ENCODE results near the gene SLAMF7. TPM values are rescaled to one million over a fixed set of nuclear protein-coding genes. Genes with fewer than 3 reads are reported as not detected.

SLAMF7 gene
- total and polyA plus RNA-seq, 11 donors = 0.21 to 28.0 (median 0.34) TPM; not detected in 4

DNA sequence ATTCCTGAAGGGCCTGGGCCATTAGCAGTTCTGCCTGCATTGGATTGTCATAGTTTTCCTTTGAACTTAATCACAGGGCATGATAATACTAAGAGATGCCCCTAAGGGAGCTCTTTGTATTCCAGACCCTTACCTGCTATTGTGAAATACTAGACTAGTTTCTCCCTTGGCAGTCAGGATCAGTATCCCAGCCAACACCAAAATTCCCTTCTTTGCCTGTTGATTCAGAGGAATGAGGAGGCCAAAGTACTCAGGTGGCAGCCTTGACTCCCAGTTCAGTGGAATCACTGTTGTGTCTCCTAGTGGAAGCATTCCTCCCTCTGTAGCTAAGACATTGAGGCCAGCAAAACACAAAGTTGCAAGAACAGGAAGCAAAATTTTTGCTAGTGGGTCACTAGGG lies 20.7 kb downstream of the SLAMF7 start:
- no peaks in the 10 kb centered on the region for H3K27me3 ChIP-seq
- peaks cover 0 to 4% (median 0%) of the 10 kb centered on the region in 12 donors for H3K4me1 ChIP-seq
- no peak for ATAC-seq
- DNase-seq = no peak
- H3K4me3 ChIP-seq = no peak overlapping the region
- H3K9me3 ChIP-seq = no peaks in the 10 kb centered on the region
- TF ChIP-seq, protein P1, sequence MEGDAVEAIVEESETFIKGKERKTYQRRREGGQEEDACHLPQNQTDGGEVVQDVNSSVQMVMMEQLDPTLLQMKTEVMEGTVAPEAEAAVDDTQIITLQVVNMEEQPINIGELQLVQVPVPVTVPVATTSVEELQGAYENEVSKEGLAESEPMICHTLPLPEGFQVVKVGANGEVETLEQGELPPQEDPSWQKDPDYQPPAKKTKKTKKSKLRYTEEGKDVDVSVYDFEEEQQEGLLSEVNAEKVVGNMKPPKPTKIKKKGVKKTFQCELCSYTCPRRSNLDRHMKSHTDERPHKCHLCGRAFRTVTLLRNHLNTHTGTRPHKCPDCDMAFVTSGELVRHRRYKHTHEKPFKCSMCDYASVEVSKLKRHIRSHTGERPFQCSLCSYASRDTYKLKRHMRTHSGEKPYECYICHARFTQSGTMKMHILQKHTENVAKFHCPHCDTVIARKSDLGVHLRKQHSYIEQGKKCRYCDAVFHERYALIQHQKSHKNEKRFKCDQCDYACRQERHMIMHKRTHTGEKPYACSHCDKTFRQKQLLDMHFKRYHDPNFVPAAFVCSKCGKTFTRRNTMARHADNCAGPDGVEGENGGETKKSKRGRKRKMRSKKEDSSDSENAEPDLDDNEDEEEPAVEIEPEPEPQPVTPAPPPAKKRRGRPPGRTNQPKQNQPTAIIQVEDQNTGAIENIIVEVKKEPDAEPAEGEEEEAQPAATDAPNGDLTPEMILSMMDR (IDR thresholded peaks at IDR 0.05) = no peak
- TF ChIP-seq POLR2A (IDR thresholded peaks at IDR 0.05) = no peak
- intact Hi-C loops (cut with DNase I) = no loop called here
- no peaks in the 10 kb centered on the region for H3K36me3 ChIP-seq
- H3K27ac ChIP-seq = no peak overlapping the region

DNA sequence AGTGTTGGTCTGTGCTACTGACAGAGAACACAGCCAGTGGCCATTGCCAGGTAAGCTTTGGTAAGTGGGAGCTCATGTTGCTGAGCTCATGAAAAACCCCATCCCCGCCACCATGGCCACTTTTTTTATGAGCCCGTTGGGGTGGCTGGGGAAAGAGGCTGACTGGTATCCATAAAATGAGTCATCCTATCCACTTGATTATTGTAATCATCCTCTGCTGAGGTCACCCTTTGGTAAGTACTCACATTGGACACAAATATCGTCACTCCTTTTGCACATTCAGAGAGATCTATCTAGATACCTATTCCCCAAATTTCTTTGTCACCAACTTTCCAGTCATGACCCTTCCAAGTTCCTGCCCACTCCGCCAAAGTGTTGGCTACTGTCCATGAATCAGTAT lies 22.0 kb downstream of the SLAMF7 start:
- TF ChIP-seq POLR2A (IDR thresholded peaks at IDR 0.05) = no peak
- TF ChIP-seq, protein P1 (IDR thresholded peaks at IDR 0.05) = no peak
- WGBS, 4 donors = 89 to 93% (median 91%) methylated on average over 4 of the region's 4 CpGs
- DNase-seq = no peak

DNA sequence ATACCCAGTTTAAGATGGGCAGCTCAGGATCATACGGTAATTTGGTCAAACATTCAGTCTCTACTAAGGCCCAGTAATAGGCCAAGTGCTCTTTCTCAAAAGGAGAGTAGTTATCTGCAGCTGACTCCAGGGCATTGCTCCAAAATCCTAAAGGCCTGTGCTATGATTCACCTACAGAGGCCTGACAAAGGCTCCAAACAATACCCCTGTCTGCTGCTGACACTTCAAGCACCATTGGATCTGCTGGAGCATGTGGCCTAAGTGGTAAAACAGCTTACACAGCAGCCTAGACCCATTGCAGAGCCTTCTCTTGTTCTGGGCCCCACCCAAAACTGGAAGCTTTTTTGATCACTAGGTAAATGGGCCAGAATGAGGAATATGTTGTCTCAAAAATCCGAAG lies 22.8 kb downstream of the SLAMF7 start:
- TF ChIP-seq, protein P1 (IDR thresholded peaks at IDR 0.05) = no peak
- TF ChIP-seq POLR2A (IDR thresholded peaks at IDR 0.05) = no peak
- 87 to 96% (median 92%) methylated on average over 2 of the region's 2 CpGs for WGBS, 4 donors
- no peaks in the 10 kb centered on the region for H3K36me3 ChIP-seq
- no peaks in the 10 kb centered on the region for H3K27me3 ChIP-seq
- H3K4me3 ChIP-seq = no peak overlapping the region
- no peak overlapping the region for H3K27ac ChIP-seq
- H3K4me1 ChIP-seq = peaks cover 0 to 4% (median 0%) of the 10 kb centered on the region in 12 donors
- ATAC-seq = no peak
- intact Hi-C loops (cut with DNase I) = no loop called here
- no peak for DNase-seq
- H3K9me3 ChIP-seq = no peaks in the 10 kb centered on the region

More for the DNA sequence above, 22.0 kb downstream of the SLAMF7 start:
- no peaks in the 10 kb centered on the region for H3K36me3 ChIP-seq
- H3K27me3 ChIP-seq = no peaks in the 10 kb centered on the region
- H3K27ac ChIP-seq = no peak overlapping the region
- intact Hi-C loops (cut with DNase I) = no loop called here
- H3K4me3 ChIP-seq = no peak overlapping the region
- no peak for ATAC-seq
- no peaks in the 10 kb centered on the region for H3K4me1 ChIP-seq
- H3K9me3 ChIP-seq = no peaks in the 10 kb centered on the region

DNA sequence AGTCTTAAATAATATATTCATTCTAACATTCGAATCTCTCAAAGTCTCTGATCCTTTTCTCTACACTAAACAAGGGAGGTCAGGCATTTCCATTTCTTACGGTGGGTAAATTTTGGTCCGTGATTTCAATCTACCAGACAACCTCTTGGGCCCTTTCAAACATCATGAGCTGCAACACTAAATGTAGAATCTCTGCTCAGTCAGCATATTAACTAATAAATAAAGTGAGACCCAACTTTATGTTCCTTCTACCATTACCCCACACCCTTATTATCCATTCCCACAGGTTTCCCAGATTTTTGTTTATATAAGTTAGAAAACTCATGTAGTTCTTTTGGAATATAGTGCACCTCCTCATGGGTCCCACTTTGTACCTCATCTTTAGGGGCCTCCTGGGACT lies 24.9 kb downstream of the SLAMF7 start:
- H3K4me1 ChIP-seq = peaks cover 0 to 17% (median 0%) of the 10 kb centered on the region in 12 donors
- H3K27me3 ChIP-seq = no peaks in the 10 kb centered on the region
- WGBS, 4 donors = 79 to 83% (median 81%) methylated on average over 3 of the region's 3 CpGs
- H3K4me3 ChIP-seq = no peak overlapping the region
- DNase-seq (no peak), ATAC-seq (no peak)
- H3K36me3 ChIP-seq = no peaks in the 10 kb centered on the region
- H3K27ac ChIP-seq = no peak overlapping the region
- TF ChIP-seq, protein P1 (IDR thresholded peaks at IDR 0.05) = no peak
- TF ChIP-seq POLR2A (IDR thresholded peaks at IDR 0.05) = no peak
- intact Hi-C loops (cut with DNase I) = no loop called here
- H3K9me3 ChIP-seq = no peaks in the 10 kb centered on the region

All from heart left ventricle (tissue), 16 donors.